HCEC 1CT (cell line): ENCODE data around the gene LCMT1.
A peak's percentile ranks its signal among the peaks of the same experiment; 100 is the strongest.
"Not testable (repeated sequence)": the region's sequence is repeated elsewhere in the genome, so short reads cannot be mapped to it uniquely, and the experiment has no call there.

Experiments
- DNase-seq: peaks from one replicate; pipeline ENCODE4 v3.0.0-alpha.2; 2017

LCMT1 gene

GRCh38 chr16:25151996-25152395, 40.5 kb downstream of the LCMT1 start:
- DNase-seq: peak; percentile 45

GRCh38 chr16:25155553-25156460, 44.3 kb downstream of the LCMT1 start:
- peak; percentile 5 for DNase-seq

- no peak for DNase-seq
Observed at GRCh38 chr16:25157271-25157875, 45.8 kb downstream of the LCMT1 start.

- DNase-seq: no peak
Observed at GRCh38 chr16:25158401-25158800, 46.9 kb downstream of the LCMT1 start.

GRCh38 chr16:25161753-25162367, 50.3 kb downstream of the LCMT1 start:
- DNase-seq: no peak

GRCh38 chr16:25163683-25164082, 52.1 kb downstream of the LCMT1 start:
- no peak for DNase-seq

GRCh38 chr16:25165284-25165683, 53.7 kb downstream of the LCMT1 start:
- DNase-seq: no peak

GRCh38 chr16:25167920-25168319, 56.4 kb downstream of the LCMT1 start:
- DNase-seq: not testable (repeated sequence)

GRCh38 chr16:25171390-25171789, 59.8 kb downstream of the LCMT1 start:
- DNase-seq: no peak

GRCh38 chr16:25172831-25173230, 61.3 kb downstream of the LCMT1 start:
- no peak for DNase-seq

GRCh38 chr16:25174285-25174684, 62.7 kb downstream of the LCMT1 start:
- no peak for DNase-seq

- DNase-seq: no peak
Observed at GRCh38 chr16:25176136-25176535, 64.6 kb downstream of the LCMT1 start.

- no peak for DNase-seq
Observed at GRCh38 chr16:25177512-25177830, 65.9 kb downstream of the LCMT1 start.

- peak; percentile 8 for DNase-seq
Observed at GRCh38 chr16:25177831-25178688, 66.5 kb downstream of the LCMT1 start.

- not testable (repeated sequence) for DNase-seq
Observed at GRCh38 chr16:25181236-25181635, 69.7 kb downstream of the LCMT1 start.

- no peak for DNase-seq
Observed at GRCh38 chr16:25184771-25185170, 73.2 kb downstream of the LCMT1 start.

- DNase-seq: no peak
Observed at GRCh38 chr16:25187491-25187795, 75.9 kb downstream of the LCMT1 start.

GRCh38 chr16:25189305-25189704, 77.8 kb downstream of the LCMT1 start:
- DNase-seq: no peak

- no peak for DNase-seq
Observed at GRCh38 chr16:25192096-25192495, 80.6 kb downstream of the LCMT1 start.

- DNase-seq: no peak
Observed at GRCh38 chr16:25194273-25194878, 82.8 kb downstream of the LCMT1 start.

GRCh38 chr16:25198021-25198420, 86.5 kb downstream of the LCMT1 start:
- peak; percentile 9 for DNase-seq

GRCh38 chr16:25199457-25199856, 87.9 kb downstream of the LCMT1 start:
- no peak for DNase-seq

- DNase-seq: peak; percentile 84
Observed at GRCh38 chr16:25210758-25211157, 99.2 kb downstream of the LCMT1 start.
